Left lung (tissue), 10 donors: ENCODE data around the gene RIOK3. TPM values are rescaled to one million over a fixed set of nuclear protein-coding genes. Genes with fewer than 3 reads are reported as not detected.

Source experiments
- ATAC-seq: fragments of 200-7000 bp; cut with Tn5 transposase; one replicate; pipeline ENCODE4 v1.9.1; 2020; ENCODE audit warnings: moderate library complexity
- DNase-seq, 4 donors: peaks; one replicate each; pipeline ENCODE4 v3.0.0-alpha.2; 2013 to 2020
- H3K27ac ChIP-seq, 2 donors: fragments of 200-600 bp; sonication (generic) in 1 of 2; one replicate each; pipeline versions ENCODE4 v1.5.0 to v1.8.0; 2020 to 2021
- H3K27me3 ChIP-seq, 2 donors: fragments of 200-600 bp; sonication (generic) in 1 of 2; one replicate each; pipeline versions ENCODE4 v1.5.0 to v1.8.0; 2020 to 2021
- H3K36me3 ChIP-seq, 2 donors: fragments of 200-600 bp; sonication (generic) in 1 of 2; one replicate each; pipeline versions ENCODE4 v1.5.0 to v1.8.0; 2020 to 2021
- H3K4me1 ChIP-seq, 2 donors: fragments of 200-600 bp; one replicate each; pipeline ENCODE4 v1.8.0; 2021
- H3K4me3 ChIP-seq, 2 donors: fragments of 200-600 bp; sonication (generic) in 1 of 2; one replicate each; pipeline versions ENCODE4 v1.5.0 to v1.8.0; 2020 to 2021; ENCODE audit warnings: mild to moderate bottlenecking in 1 of 2
- H3K9me3 ChIP-seq, 2 donors: fragments of 200-600 bp; sonication (generic) in 1 of 2; one replicate each; pipeline versions ENCODE4 v1.5.0 to v1.8.0; 2020 to 2021
- CTCF ChIP-seq, 2 donors: fragments of 200-600 bp; sonication (generic) in 1 of 2; IDR thresholded peaks; one replicate each; pipeline versions ENCODE4 v1.5.0 to v1.8.0; 2021; ENCODE audit warnings: antibody characterized with exemption in 2 of 2
- intact Hi-C, 2 donors: fragments of 100-400 bp; cut with DNase I; formaldehyde crosslinking; loops; one replicate each; pipeline versions ENCODE4 v1.11.2 to v1.14.2; 2022
- polyA plus RNA-seq, 6 donors: library from polyadenylated mRNA; unstranded; fragments of 120-200 nt; gene quantifications; one replicate each; pipeline ENCODE4 v1.2.1, GENCODE V29; 2013; ENCODE audit not compliant: insufficient read length in 6 of 6
- total RNA-seq, 2 donors: library from RNA; stranded (reverse); fragmentation: NEBNext Ultra II Directional; extraction: Animal tissue kit (Norgen Biotek cat#: 25700); gene quantifications; one replicate each; pipeline ENCODE4 v1.2.1, GENCODE V29; 2021
- donor health status: DM: no; HTN: yes; CAD: no.
- donor health status: DM: no; HTN: no; CAD: no.

RIOK3 gene
- total and polyA plus RNA-seq, 8 donors, result 55.3 to 79.7 (median 66.9) TPM

GRCh38 chr18:23528580-23529472 lies 75.7 kb downstream of the RIOK3 start:
- peak overlapping the region; percentile 24 to 53 for H3K27ac ChIP-seq
- peak in 1 of 4 donors; percentile 75 for DNase-seq
- H3K9me3 ChIP-seq, result no peaks in the 10 kb centered on the region
- peaks cover 0 to 100% of the 10 kb centered on the region in 2 donors for H3K36me3 ChIP-seq
- H3K4me1 ChIP-seq, result peaks cover 0 to 38% of the 10 kb centered on the region in 2 donors
- peak; percentile 57 for ATAC-seq
- H3K4me3 ChIP-seq, result no peak overlapping the region
- H3K27me3 ChIP-seq, result no peaks in the 10 kb centered on the region
- intact Hi-C loops, result no loop called here
- TF ChIP-seq CTCF (IDR thresholded peaks at IDR 0.05), result no peak

GRCh38 chr18:23529604-23530003 lies 76.5 kb downstream of the RIOK3 start:
- Histone ChIP-seq H3K27ac (peak overlapping the region in 1 of 2 donors; percentile 24), H3K9me3 (no peaks in the 10 kb centered on the region), H3K4me3 (no peak overlapping the region), H3K27me3 (no peaks in the 10 kb centered on the region), H3K36me3 (peaks cover 0 to 100% of the 10 kb centered on the region in 2 donors), H3K4me1 (peaks cover 0 to 30% of the 10 kb centered on the region in 2 donors)
- no peak for DNase-seq
- intact Hi-C loops, result no loop called here
- peak; percentile 25 for ATAC-seq
- no peak for TF ChIP-seq CTCF (IDR thresholded peaks at IDR 0.05)

- peaks cover 0 to 30% of the 10 kb centered on the region in 2 donors for H3K4me1 ChIP-seq
- TF ChIP-seq CTCF (IDR thresholded peaks at IDR 0.05), result no peak
- H3K36me3 ChIP-seq, result peaks cover 0 to 100% of the 10 kb centered on the region in 2 donors
- ATAC-seq (peak; percentile 11), DNase-seq (no peak)
- intact Hi-C loops, result no loop called here
- H3K9me3 ChIP-seq, result no peaks in the 10 kb centered on the region
- no peak overlapping the region for H3K4me3 ChIP-seq
- H3K27ac ChIP-seq, result peak overlapping the region in 1 of 2 donors; percentile 24
- H3K27me3 ChIP-seq, result no peaks in the 10 kb centered on the region
Observed at GRCh38 chr18:23530195-23530594, 77.1 kb downstream of the RIOK3 start.

GRCh38 chr18:23531912-23532311 lies 78.8 kb downstream of the RIOK3 start:
- intact Hi-C loops, result no loop called here
- H3K4me1 ChIP-seq, result peaks cover 0 to 30% of the 10 kb centered on the region in 2 donors
- no peaks in the 10 kb centered on the region for H3K27me3 ChIP-seq
- peaks cover 0 to 100% of the 10 kb centered on the region in 2 donors for H3K36me3 ChIP-seq
- no peak overlapping the region for H3K4me3 ChIP-seq
- no peak overlapping the region for H3K27ac ChIP-seq
- ATAC-seq (no peak), DNase-seq (no peak)
- TF ChIP-seq CTCF (IDR thresholded peaks at IDR 0.05), result no peak
- no peaks in the 10 kb centered on the region for H3K9me3 ChIP-seq

Other genes starting within 250 kb of the RIOK3 start
- 10 to 100 TPM; 37.6 to 37.9 TPM for gene RMC1, start 50.2 kb downstream of the RIOK3 start, total RNA-seq
- 10 to 100 TPM; 23.5 to 29.3 (median 25.4) TPM for gene RMC1, start 50.2 kb downstream of the RIOK3 start, polyA plus RNA-seq
- 100 to 1,000 TPM; 103 to 138 TPM for gene NPC1, start 133.2 kb downstream of the RIOK3 start, total RNA-seq
- 10 to 100 TPM; 23.9 to 29.8 (median 25.3) TPM for gene NPC1, start 133.2 kb downstream of the RIOK3 start, polyA plus RNA-seq
- 10 to 100 TPM; 23.1 to 51.9 TPM for gene ANKRD29, start 209.6 kb downstream of the RIOK3 start, total RNA-seq
- gene ANKRD29, start 209.6 kb downstream of the RIOK3 start, polyA plus RNA-seq, result 10 to 100 TPM; 37.5 to 75.5 (median 54.0) TPM
- gene LAMA3, start 236.2 kb downstream of the RIOK3 start, total RNA-seq, result 100 to 1,000 TPM in 1 of 2 donors, 10 to 100 TPM in 1; 42.8 to 142 TPM
- gene LAMA3, start 236.2 kb downstream of the RIOK3 start, polyA plus RNA-seq, result 100 to 1,000 TPM in 5 of 6 donors, 10 to 100 TPM in 1; 82.9 to 207 (median 141) TPM